Osteocyte (in vitro differentiated cells): ENCODE data around the gene CCDC177. TPM values are rescaled to one million over a fixed set of nuclear protein-coding genes. Genes with fewer than 3 reads are reported as not detected.

Source experiments
- DNase-seq: peaks from one replicate; pipeline ENCODE4 v3.0.0; 2021; ENCODE audit warnings: mixed read lengths; ENCODE audit not compliant: unreplicated experiment; ENCODE audit errors: extremely low spot score
- H3K27ac Mint-ChIP-seq: one replicate; pipeline ENCODE4 v1.8.0; 2021; ENCODE audit warnings: mild to moderate bottlenecking, mixed read lengths; ENCODE audit not compliant: unreplicated experiment
- H3K27me3 Mint-ChIP-seq: one replicate; pipeline ENCODE4 v1.8.0; 2021; ENCODE audit warnings: mixed read lengths; ENCODE audit not compliant: unreplicated experiment
- H3K36me3 Mint-ChIP-seq: one replicate; pipeline ENCODE4 v1.8.0; 2021; ENCODE audit warnings: mixed read lengths; ENCODE audit not compliant: unreplicated experiment
- H3K4me1 Mint-ChIP-seq: one replicate; pipeline ENCODE4 v1.8.0; 2021; ENCODE audit warnings: mixed read lengths; ENCODE audit not compliant: unreplicated experiment
- H3K4me3 Mint-ChIP-seq: one replicate; pipeline ENCODE4 v1.8.0; 2021; ENCODE audit warnings: mild to moderate bottlenecking, moderate library complexity, mixed read lengths; ENCODE audit not compliant: unreplicated experiment
- H3K9me3 Mint-ChIP-seq: one replicate; pipeline ENCODE4 v1.8.0; 2021; ENCODE audit warnings: mixed read lengths; ENCODE audit not compliant: unreplicated experiment
- CTCF ChIP-seq: fragments of 200-600 bp; sonication (generic); IDR thresholded peaks from 2 replicates; pipeline ENCODE4 v1.5.0; 2021; ENCODE audit warnings: antibody characterized with exemption, mild to moderate bottlenecking, moderate library complexity
- total RNA-seq: library from RNA; stranded (reverse); gene quantifications from 2 replicates; pipeline ENCODE4 v1.2.1, GENCODE V29; 2021

The CCDC177 gene
- total RNA-seq, 1 donor from 2014 or later: not detected

GRCh38 chr14:69570836-69571330 is 3.8 kb downstream of the CCDC177 start:
- H3K4me1 Mint-ChIP-seq: peaks cover 9% of the 10 kb centered on the region
- H3K4me3 Mint-ChIP-seq: no peak overlapping the region
- H3K36me3 Mint-ChIP-seq: no peaks in the 10 kb centered on the region
- DNase-seq: no peak
- TF ChIP-seq CTCF: no peak
- H3K27ac Mint-ChIP-seq: no peak overlapping the region
- peaks cover 50% of the 10 kb centered on the region for H3K27me3 Mint-ChIP-seq
- no peaks in the 10 kb centered on the region for H3K9me3 Mint-ChIP-seq

GRCh38 chr14:69569859-69570258 is 4.8 kb downstream of the CCDC177 start:
- H3K9me3 Mint-ChIP-seq: no peaks in the 10 kb centered on the region
- no peak overlapping the region for H3K27ac Mint-ChIP-seq
- no peak overlapping the region for H3K4me3 Mint-ChIP-seq
- TF ChIP-seq CTCF: no peak
- H3K4me1 Mint-ChIP-seq: peaks cover 9% of the 10 kb centered on the region
- no peaks in the 10 kb centered on the region for H3K36me3 Mint-ChIP-seq
- H3K27me3 Mint-ChIP-seq: peaks cover 52% of the 10 kb centered on the region
- no peak for DNase-seq

GRCh38 chr14:69567563-69567962 is 7.1 kb downstream of the CCDC177 start:
- no peak overlapping the region for H3K4me3 Mint-ChIP-seq
- H3K4me1 Mint-ChIP-seq: no peaks in the 10 kb centered on the region
- H3K36me3 Mint-ChIP-seq: no peaks in the 10 kb centered on the region
- no peak for TF ChIP-seq CTCF
- no peak for DNase-seq
- peaks cover 57% of the 10 kb centered on the region for H3K27me3 Mint-ChIP-seq
- H3K27ac Mint-ChIP-seq: no peak overlapping the region
- H3K9me3 Mint-ChIP-seq: no peaks in the 10 kb centered on the region

GRCh38 chr14:69561893-69562292 is 12.8 kb downstream of the CCDC177 start:
- no peak overlapping the region for H3K27ac Mint-ChIP-seq
- H3K36me3 Mint-ChIP-seq: no peaks in the 10 kb centered on the region
- TF ChIP-seq CTCF: no peak
- H3K9me3 Mint-ChIP-seq: no peaks in the 10 kb centered on the region
- no peaks in the 10 kb centered on the region for H3K4me1 Mint-ChIP-seq
- DNase-seq: no peak
- H3K27me3 Mint-ChIP-seq: peaks cover 60% of the 10 kb centered on the region
- no peak overlapping the region for H3K4me3 Mint-ChIP-seq

GRCh38 chr14:69560826-69561225 is 13.8 kb downstream of the CCDC177 start:
- DNase-seq: no peak
- TF ChIP-seq CTCF: no peak
- no peaks in the 10 kb centered on the region for H3K4me1 Mint-ChIP-seq
- H3K9me3 Mint-ChIP-seq: no peaks in the 10 kb centered on the region
- no peak overlapping the region for H3K27ac Mint-ChIP-seq
- peaks cover 56% of the 10 kb centered on the region for H3K27me3 Mint-ChIP-seq
- no peak overlapping the region for H3K4me3 Mint-ChIP-seq
- H3K36me3 Mint-ChIP-seq: no peaks in the 10 kb centered on the region
